ENCODE data around the gene ABCD3. TPM values are rescaled to one million over a fixed set of nuclear protein-coding genes. Genes with fewer than 3 reads are reported as not detected.
"Not testable (repeated sequence)": the region's sequence is repeated elsewhere in the genome, so short reads cannot be mapped to it uniquely, and the experiment has no call there.

Gene ABCD3
- 10 to 100 TPM; 28.0 to 31.5 TPM for total RNA-seq

DNA sequence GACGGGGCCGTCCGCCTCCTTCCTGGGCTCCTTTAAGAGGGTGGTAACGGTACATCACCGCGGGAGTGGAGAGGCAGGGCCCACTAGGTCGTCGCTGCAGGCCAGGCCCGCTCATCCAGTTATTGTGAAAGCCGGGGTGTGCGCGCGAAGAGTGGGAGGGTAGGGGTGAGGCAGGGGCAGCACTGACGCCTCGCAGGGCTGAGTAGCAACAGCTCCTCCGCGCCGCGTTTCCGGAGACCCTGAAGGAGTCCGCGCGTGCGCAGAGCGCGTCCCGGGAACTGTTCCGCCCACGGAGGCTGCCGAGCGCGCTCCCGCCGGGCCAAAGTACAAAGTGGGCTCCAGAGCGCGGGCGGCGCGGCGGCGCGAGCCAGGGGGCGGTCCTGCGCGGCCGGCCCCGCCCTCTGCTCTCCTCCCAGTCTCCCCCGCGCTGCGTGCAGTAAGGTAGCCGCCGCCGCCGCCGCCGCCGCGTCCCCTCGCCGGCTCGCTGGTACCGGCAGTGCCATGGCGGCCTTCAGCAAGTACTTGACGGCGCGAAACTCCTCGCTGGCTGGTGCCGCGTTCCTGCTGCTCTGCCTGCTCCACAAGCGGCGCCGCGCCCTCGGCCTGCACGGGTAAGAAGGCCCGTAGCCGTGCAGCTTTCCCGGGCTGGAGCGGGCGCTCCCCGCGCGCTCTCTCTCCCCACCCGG lies at the start of gene ABCD3:
Gene ABCD3 (plus strand): TSS at position 412 of the 686 bp plus-strand sequence. CDS start 90 bp downstream, at position 502.
- Mint-ChIP-seq H3K27ac (peak within 1 kb of the TSS; percentile 84), H3K36me3 (ENCODE audit: low read depth) (peaks cover 6% of the 10 kb centered on the region), H3K27me3 (peaks cover 10% of the 10 kb centered on the region), H3K9me3 (no peaks in the 10 kb centered on the region), H3K4me3 (no peak within 1 kb of the TSS), H3K4me1 (peaks cover 28% of the 10 kb centered on the region)
- DNase-seq = peak; percentile 96
- ChIA-PET CTCF (no interaction called here), POLR2A (interaction anchor here (0.5 kb wide), 2 partner anchors 180 to 1411 kb away, joined by 3 read pairs; no protein-coding TSS in a partner anchor)

DNA sequence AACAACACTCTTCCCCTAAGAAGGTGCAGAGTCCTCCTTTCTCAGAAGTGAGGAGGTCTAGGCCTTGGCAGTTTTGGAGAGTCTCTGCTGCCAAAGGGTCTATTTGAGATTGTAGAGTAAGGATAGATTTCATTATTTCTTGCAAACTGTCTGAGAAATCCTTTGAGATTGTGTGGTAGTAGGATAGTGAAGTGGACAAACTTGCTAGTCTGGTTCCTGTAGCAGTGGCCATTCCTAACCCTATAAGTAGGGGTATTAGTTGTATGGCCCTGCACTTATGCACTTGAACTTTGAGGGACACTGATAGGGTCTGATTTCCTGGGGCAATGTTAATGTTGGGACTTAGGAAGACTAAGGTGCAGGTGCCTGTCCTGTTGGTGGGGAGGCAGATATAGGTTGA lies 45.4 kb upstream of the ABCD3 start:
- POLR2A ChIA-PET; H3K36me3 Mint-ChIP-seq (ENCODE audit: low read depth); H3K4me1 Mint-ChIP-seq; CTCF ChIA-PET; H3K9me3 Mint-ChIP-seq; H3K27ac Mint-ChIP-seq; DNase-seq; H3K27me3 Mint-ChIP-seq; H3K4me3 Mint-ChIP-seq: not testable (repeated sequence)

DNA sequence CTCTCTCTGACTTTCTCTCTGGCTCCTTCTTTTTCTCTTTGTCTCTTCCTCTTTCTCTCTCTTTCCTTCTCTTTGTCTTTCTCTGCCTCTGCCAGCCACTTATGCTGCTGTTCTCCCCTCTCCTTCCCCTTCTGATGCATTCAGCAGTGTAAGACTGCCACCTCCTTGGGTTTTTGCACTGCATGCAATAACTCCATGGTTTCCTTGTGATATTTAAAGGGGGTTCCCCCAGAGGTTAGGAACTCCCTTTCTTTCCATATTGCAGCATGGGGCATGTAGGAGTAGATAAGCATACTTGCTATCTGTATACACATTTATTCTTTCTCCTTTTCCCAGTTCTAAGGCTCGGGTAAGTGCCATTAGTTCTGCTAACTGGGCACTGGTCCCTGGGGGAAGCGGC lies 44.9 kb upstream of the ABCD3 start:
- H3K36me3 Mint-ChIP-seq (ENCODE audit: low read depth); H3K9me3 Mint-ChIP-seq; H3K27me3 Mint-ChIP-seq; POLR2A ChIA-PET; CTCF ChIA-PET; H3K4me3 Mint-ChIP-seq; H3K4me1 Mint-ChIP-seq; DNase-seq; H3K27ac Mint-ChIP-seq: not testable (repeated sequence)

DNA sequence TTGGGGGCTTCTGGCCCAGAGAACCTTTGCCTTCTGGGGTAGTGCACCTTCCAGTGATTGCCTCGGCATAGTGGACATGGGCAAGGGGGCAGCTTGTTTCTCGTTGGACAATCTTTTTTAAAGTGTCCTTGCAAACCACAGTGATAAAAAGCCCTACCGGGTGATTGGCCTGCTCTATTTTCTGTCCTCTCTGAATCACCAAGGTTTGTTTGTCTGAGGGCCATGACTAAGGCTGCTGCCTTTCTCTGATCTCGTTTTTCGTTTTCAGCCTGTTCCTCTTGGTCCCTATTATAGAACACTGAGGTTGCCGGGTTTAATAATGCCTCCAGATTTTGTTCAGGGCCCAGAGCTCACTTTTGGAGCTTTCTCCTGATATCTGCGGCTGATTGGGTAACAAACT lies 42.5 kb upstream of the ABCD3 start:
- POLR2A ChIA-PET; DNase-seq; H3K4me1 Mint-ChIP-seq; H3K4me3 Mint-ChIP-seq; H3K36me3 Mint-ChIP-seq (ENCODE audit: low read depth); H3K9me3 Mint-ChIP-seq; H3K27ac Mint-ChIP-seq; H3K27me3 Mint-ChIP-seq: not testable (repeated sequence)
- CTCF ChIA-PET = interaction anchor here (1.3 kb wide), 1 partner anchor 24 kb away, joined by 3 read pairs; no protein-coding TSS in a partner anchor

DNA sequence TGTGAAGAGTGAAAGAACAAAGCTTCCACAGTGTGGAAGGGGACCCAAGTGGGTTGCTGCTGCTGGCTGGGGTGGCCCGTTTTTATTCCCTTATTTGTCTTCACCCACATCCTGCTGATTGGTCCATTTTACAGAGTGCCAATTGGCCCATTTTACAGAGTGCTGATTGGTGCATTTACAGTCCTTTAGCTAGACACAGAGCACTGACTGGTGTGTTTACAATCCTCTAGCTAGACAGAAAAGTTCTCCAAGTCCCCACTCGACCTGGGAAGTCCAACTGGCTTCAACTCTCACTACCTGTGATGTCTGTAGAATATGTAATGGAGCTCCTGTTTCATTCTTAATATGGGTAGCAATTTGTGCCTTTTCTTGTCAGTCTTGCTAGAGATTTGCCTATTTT lies 39.7 kb upstream of the ABCD3 start:
- not testable (repeated sequence) for H3K9me3 Mint-ChIP-seq

DNA sequence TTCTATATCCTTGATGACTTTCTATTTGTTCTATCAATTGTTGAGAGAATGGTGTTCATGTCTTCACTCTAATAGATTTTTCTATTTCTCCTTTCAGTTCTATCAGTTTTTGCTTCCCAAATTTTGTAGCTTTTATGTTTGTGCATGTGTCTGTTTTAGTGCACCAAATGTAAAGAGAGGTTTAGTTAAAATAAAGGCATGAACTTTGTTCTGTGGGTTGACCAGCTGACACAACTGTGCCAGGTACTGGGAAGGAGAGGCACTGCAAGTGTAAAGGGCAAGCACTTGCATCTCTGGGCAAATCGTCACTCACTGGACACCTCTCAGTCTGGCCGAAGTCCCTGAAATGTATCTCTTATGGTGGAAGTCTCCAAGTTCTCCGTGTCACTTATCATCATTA lies 38.6 kb upstream of the ABCD3 start:
- CTCF ChIA-PET = no interaction called here
- POLR2A ChIA-PET = no interaction called here
- H3K27ac Mint-ChIP-seq = no peak overlapping the region

More for the DNA sequence above, 39.7 kb upstream of the ABCD3 start:
- H3K36me3 Mint-ChIP-seq (ENCODE audit: low read depth); H3K27ac Mint-ChIP-seq; DNase-seq; POLR2A ChIA-PET; CTCF ChIA-PET; H3K27me3 Mint-ChIP-seq; H3K4me3 Mint-ChIP-seq; H3K4me1 Mint-ChIP-seq: not testable (repeated sequence)

DNA sequence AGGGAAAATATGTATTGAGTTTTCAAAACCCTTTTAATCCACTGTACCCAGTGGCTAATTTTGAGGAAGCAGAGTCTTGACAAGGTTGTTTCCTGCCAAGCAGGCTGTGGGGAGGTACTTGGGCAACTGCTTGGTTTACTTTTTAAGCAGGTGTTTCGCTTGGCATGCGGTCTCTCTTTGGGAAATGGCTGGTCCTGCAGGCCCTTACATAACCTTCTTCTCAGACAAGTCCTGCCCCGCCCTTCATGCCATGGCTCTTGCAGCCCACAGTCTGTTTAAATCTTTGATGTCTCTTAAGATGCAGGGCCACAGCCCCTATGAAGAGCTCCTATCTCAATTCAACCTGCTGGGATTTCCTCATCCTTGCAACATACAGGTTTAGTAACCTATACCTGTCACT lies 36.0 kb upstream of the ABCD3 start:
- Mint-ChIP-seq H3K4me3 (no peak overlapping the region), H3K27me3 (no peaks in the 10 kb centered on the region), H3K4me1 (peaks cover 30% of the 10 kb centered on the region), H3K27ac (no peak overlapping the region), H3K36me3 (ENCODE audit: low read depth) (peaks cover 4% of the 10 kb centered on the region), H3K9me3 (peaks cover 3% of the 10 kb centered on the region)
- CTCF ChIA-PET = interaction anchor here (0.6 kb wide), 1 partner anchor 517 kb away, joined by 4 read pairs; no protein-coding TSS in a partner anchor
- DNase-seq = no peak
- POLR2A ChIA-PET = no interaction called here

More for the DNA sequence above, 38.6 kb upstream of the ABCD3 start:
- DNase-seq = no peak
- peaks cover 18% of the 10 kb centered on the region for H3K4me1 Mint-ChIP-seq
- H3K27me3 Mint-ChIP-seq = no peaks in the 10 kb centered on the region
- no peaks in the 10 kb centered on the region for H3K9me3 Mint-ChIP-seq
- no peaks in the 10 kb centered on the region for H3K36me3 Mint-ChIP-seq (ENCODE audit: low read depth)
- no peak overlapping the region for H3K4me3 Mint-ChIP-seq

DNA sequence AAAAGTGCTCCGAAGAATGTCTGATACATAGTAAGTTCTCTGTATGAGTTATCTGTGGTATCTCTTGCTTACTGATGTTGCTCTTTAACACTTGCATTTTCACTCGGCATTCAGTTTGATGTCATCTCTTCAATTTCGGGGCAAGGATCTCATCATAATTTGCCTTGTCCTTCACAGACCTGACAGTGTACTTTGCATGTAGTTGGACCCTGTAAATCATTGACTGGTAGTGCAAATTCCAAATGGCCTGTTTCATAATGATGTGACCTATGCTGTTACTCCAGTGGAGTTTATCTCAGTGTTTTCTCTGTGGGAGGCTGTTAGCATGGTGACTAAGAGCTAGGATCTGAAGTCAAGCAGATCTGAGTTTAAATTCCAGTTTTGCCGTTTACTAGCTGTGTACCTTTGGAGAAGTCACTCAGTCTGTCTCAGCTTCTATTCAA lies 34.2 kb upstream of the ABCD3 start:
- H3K36me3 Mint-ChIP-seq (ENCODE audit: low read depth) = peaks cover 4% of the 10 kb centered on the region
- H3K27me3 Mint-ChIP-seq = no peaks in the 10 kb centered on the region
- H3K27ac Mint-ChIP-seq = peak overlapping the region; percentile 88
- DNase-seq = no peak
- ChIA-PET POLR2A (no interaction called here), CTCF (interaction anchor here (1.0 kb wide), 1 partner anchor 21 kb away, joined by 3 read pairs; no protein-coding TSS in a partner anchor)
- H3K4me1 Mint-ChIP-seq = peaks cover 30% of the 10 kb centered on the region
- peaks cover 3% of the 10 kb centered on the region for H3K9me3 Mint-ChIP-seq
- no peak overlapping the region for H3K4me3 Mint-ChIP-seq

DNA sequence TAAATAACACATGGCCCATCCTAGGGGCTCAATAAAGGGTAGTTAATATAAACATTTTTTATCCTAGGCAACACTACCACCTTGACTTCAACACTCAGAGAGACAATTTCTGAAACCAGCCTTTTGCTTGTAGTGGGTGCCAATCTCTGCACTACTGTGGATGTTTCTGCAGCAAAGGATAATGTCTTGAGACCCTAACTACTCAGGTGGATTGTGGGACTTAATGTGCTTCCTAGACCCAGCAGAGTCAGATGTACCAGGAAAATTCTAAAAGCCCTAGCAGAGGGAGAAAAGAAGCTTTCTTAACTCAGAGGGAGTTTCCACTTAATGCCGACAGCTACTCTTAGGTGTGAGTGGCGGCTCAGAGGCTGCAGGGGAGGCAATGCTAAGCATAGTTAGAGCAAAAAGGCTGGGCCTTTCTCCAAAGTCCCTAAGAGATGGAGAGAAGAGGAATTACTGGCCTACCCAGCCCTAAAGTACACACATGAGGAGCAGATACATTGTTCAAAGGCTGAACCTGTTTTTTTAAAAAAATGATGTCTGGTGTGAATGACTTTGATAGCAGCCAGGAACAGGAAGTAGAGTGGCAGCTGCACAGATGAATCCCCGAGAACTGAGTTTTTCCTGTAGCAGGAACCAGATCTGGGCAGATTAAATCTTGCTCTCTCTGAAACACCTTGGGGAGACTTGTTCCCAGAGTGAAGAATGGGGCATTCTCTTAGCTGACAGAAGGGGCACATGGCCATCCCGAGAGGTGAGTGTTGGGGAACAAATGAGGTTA lies 33.5 kb upstream of the ABCD3 start:
- Mint-ChIP-seq H3K27me3 (no peaks in the 10 kb centered on the region), H3K27ac (peak overlapping the region; percentile 88), H3K4me3 (peak overlapping the region; percentile 51), H3K36me3 (ENCODE audit: low read depth) (peaks cover 4% of the 10 kb centered on the region), H3K4me1 (peaks cover 30% of the 10 kb centered on the region), H3K9me3 (peaks cover 6% of the 10 kb centered on the region)
- DNase-seq = peak; percentile 25
- ChIA-PET CTCF (interaction anchor here (1.0 to 1.1 kb wide), 2 partner anchors 20 to 25 kb away, joined by 3 to 6 read pairs; no protein-coding TSS in a partner anchor), POLR2A (no interaction called here)

DNA sequence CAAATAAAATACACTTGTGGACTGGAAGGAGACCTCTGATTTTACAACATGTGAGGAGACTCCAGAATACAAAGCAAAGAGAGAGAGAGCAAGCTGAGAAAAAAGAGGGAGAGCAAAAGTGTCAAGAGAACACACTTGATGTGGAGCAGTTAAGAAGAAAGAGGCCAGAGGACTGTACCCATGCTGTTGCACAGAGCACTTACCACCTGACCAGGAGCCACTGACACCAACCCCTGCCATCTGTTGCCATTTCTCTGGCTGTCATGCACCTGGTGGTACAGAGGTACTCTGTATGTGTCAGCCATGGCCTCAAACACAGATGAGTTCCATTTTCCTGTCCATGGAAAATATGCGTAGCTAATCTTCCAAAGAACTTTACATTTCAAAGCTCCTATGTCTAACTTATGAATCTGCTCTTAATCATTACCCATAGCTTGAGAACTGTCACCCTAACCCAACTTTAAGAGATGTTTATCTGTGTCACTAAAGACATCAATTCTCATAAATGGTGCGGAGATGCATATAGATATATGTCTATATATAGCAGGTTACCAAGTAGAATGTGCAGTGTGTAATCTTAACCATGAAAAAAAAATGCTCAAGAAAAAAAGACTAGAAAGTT lies 32.8 kb upstream of the ABCD3 start:
- Mint-ChIP-seq H3K36me3 (ENCODE audit: low read depth) (peaks cover 4% of the 10 kb centered on the region), H3K27ac (peak overlapping the region; percentile 88), H3K4me1 (peaks cover 30% of the 10 kb centered on the region), H3K9me3 (peaks cover 6% of the 10 kb centered on the region), H3K27me3 (no peaks in the 10 kb centered on the region), H3K4me3 (peak overlapping the region; percentile 51)
- POLR2A ChIA-PET = no interaction called here
- DNase-seq = no peak
- CTCF ChIA-PET = interaction anchor here (0.6 to 1.1 kb wide), 2 partner anchors 25 to 30 kb away, joined by 3 to 6 read pairs; no protein-coding TSS in a partner anchor

DNA sequence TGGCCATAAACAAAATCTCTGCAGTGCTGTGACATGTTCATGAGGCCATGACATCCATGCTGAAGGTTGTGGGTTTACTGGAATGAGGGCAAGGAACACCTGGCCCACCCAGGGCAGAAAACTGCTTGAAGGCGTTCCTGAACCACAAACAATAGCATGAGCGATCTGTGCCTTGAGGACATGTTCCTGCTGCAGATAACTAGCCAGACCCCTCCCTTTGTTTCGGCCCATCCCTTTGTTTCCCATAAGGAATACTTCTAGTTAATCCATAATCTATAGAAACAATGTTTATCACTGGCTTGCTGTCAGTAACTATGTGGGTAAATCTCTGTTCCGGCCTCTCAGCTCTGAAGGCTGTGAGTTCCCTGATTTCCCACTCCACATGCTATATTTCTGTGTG lies 28.9 kb upstream of the ABCD3 start:
- H3K36me3 Mint-ChIP-seq (ENCODE audit: low read depth) = peaks cover 4% of the 10 kb centered on the region
- peaks cover 6% of the 10 kb centered on the region for H3K9me3 Mint-ChIP-seq
- CTCF ChIA-PET = interaction anchor here (0.6 kb wide), 1 partner anchor 88 kb away, joined by 5 read pairs; no protein-coding TSS in a partner anchor
- no peaks in the 10 kb centered on the region for H3K27me3 Mint-ChIP-seq
- peaks cover 14% of the 10 kb centered on the region for H3K4me1 Mint-ChIP-seq
- POLR2A ChIA-PET = no interaction called here
- no peak for DNase-seq
- no peak overlapping the region for H3K27ac Mint-ChIP-seq
- H3K4me3 Mint-ChIP-seq = no peak overlapping the region

DNA sequence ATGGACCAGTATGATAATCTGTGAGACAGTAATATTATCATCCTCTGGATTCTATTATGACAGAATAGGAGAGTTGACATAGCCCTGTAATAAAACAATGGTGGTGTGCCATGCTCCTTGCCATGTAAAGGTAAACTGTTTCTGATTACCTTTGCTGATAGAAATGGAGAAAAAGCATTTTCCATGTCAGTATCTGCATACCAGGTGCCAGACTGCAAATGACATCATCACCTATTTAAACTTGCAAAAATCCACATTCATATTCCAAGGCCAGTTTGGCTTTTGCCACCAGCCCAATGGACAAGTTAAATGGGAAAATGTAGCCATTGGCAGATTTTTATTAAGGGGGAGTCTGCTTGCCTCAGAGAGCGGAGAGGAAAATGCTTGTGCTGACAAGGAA lies 23.9 kb upstream of the ABCD3 start:
- no peak overlapping the region for H3K27ac Mint-ChIP-seq
- peaks cover under 1% of the 10 kb centered on the region for H3K27me3 Mint-ChIP-seq
- DNase-seq = no peak
- peaks cover 3% of the 10 kb centered on the region for H3K9me3 Mint-ChIP-seq
- POLR2A ChIA-PET = no interaction called here
- no peaks in the 10 kb centered on the region for H3K36me3 Mint-ChIP-seq (ENCODE audit: low read depth)
- CTCF ChIA-PET = no interaction called here
- H3K4me1 Mint-ChIP-seq = no peaks in the 10 kb centered on the region
- H3K4me3 Mint-ChIP-seq = no peak overlapping the region

DNA sequence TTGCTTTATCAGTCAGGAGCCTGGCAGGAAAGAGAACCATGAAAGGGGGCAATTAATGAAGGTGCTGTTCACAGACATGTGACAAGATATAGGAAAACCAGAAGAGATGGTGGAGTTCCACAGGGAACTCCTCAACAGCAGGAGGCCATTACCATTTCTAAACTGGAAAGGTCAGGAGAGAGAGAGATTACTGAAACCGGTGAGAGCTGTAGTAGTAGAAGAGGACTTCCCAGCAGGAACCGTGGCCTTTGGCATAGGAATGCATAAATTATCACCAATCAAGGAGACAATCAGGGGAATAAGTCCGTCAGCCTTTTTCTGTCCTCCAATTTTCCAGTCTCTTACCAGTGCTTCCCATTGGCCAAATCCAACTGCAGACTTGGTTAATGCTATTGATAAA lies 23.0 kb upstream of the ABCD3 start:
- Mint-ChIP-seq H3K4me1 (no peaks in the 10 kb centered on the region), H3K9me3 (no peaks in the 10 kb centered on the region), H3K27me3 (peaks cover 4% of the 10 kb centered on the region), H3K4me3 (no peak overlapping the region), H3K27ac (no peak overlapping the region), H3K36me3 (ENCODE audit: low read depth) (no peaks in the 10 kb centered on the region)
- ChIA-PET CTCF (no interaction called here), POLR2A (no interaction called here)
- no peak for DNase-seq
